GM12801 (cell line): ENCODE data around the gene TNFRSF8.

Source experiments
- CTCF ChIP-seq: IDR thresholded peaks from one replicate; pipeline ENCODE4 v1.5.1; 2011; ENCODE audit warnings: control low read depth; ENCODE audit not compliant: insufficient read length; ENCODE audit errors: extremely low read depth

Gene TNFRSF8

GRCh38 chr1:12188115-12188514 lies 125.0 kb downstream of the TNFRSF8 start:
- no peak for TF ChIP-seq CTCF

GRCh38 chr1:12188657-12189327 lies 125.7 kb downstream of the TNFRSF8 start:
- TF ChIP-seq CTCF = no peak

GRCh38 chr1:12189328-12189682 lies 126.2 kb downstream of the TNFRSF8 start:
- no peak for TF ChIP-seq CTCF

- no peak for TF ChIP-seq CTCF
Measured at GRCh38 chr1:12191242-12192032, 128.3 kb downstream of the TNFRSF8 start.
